Right lobe of liver (tissue), 4 donors: ENCODE results near the gene CDHR2.

ENCODE experiments used
- CTCF ChIP-seq, 4 donors: fragments of 200-600 bp in 3 of 4; fragments of 450-650 bp in 1 of 4; IDR thresholded peaks; one replicate each; pipeline versions ENCODE4 v1.5.1 to v1.8.0; 2016 to 2022; ENCODE audit warnings: antibody characterized with exemption in 4 of 4, mild to moderate bottlenecking in 2 of 4
- POLR2A ChIP-seq: fragments of 450-650 bp; IDR thresholded peaks from one replicate; pipeline ENCODE4 v1.6.1; 2017; ENCODE audit warnings: antibody characterized with exemption, mild to moderate bottlenecking
- donor health status: DM: no; HTN: no; CAD: no.
- donor health status: DM: no; HTN: no; CAD: no.
- donor health status: DM: no; HTN: yes; CAD: no.

DNA sequence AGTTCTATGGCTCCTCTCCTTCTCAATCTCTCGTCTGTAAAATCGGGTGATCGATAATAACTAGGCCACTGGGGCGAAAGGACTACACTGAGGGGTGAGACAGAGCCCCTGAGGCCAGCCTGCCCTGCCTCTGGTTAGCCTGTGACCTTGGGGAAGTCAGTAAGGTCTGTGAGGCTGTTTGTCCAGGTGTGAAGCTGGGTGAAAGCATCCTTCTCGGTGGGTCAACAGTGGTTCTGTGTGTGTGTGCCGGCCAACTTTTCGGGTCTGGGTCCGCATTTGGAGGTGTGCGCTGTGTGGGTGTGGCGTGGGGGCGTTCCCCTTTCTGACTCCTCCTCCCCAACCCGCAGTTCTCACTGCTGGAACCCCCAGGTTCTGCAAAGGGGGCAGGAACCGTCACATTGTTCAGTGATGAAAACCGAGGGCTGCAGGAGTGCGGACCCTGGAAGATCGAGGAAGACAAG lies 7.0 kb upstream of the CDHR2 start:
- TF ChIP-seq CTCF (IDR thresholded peaks at IDR 0.05), result no peak
- no peak for TF ChIP-seq POLR2A
